Medulla oblongata (tissue), 1 donor: ENCODE data around the gene ZBED4.
A peak's percentile ranks its signal among the peaks of the same experiment; 100 is the strongest.

Experiments
- DNase-seq: peaks from one replicate; pipeline ENCODE4 v3.0.0-alpha.2; 2015; ENCODE audit errors: extremely low spot score

The ZBED4 gene

GRCh38 chr22:49921508-49922278, 68.0 kb downstream of the ZBED4 start:
- DNase-seq = no peak

GRCh38 chr22:49922484-49922883, 68.8 kb downstream of the ZBED4 start:
- DNase-seq = no peak

GRCh38 chr22:49922926-49923325, 69.3 kb downstream of the ZBED4 start:
- no peak for DNase-seq

GRCh38 chr22:49923445-49923844, 69.8 kb downstream of the ZBED4 start:
- no peak for DNase-seq

- no peak for DNase-seq
These were observed 70.6 kb downstream of the ZBED4 start for GRCh38 chr22:49924113-49924833.

- no peak for DNase-seq
These were observed 72.0 kb downstream of the ZBED4 start for GRCh38 chr22:49925525-49926128.

- no peak for DNase-seq
These were observed 73.3 kb downstream of the ZBED4 start for GRCh38 chr22:49926916-49927315.

- no peak for DNase-seq
These were observed 74.0 kb downstream of the ZBED4 start for GRCh38 chr22:49927483-49928184.

GRCh38 chr22:49928185-49928495, 74.5 kb downstream of the ZBED4 start:
- DNase-seq = no peak

- DNase-seq = no peak
These were observed 75.0 kb downstream of the ZBED4 start for GRCh38 chr22:49928555-49929210.

- no peak for DNase-seq
These were observed 75.8 kb downstream of the ZBED4 start for GRCh38 chr22:49929211-49929979.

- no peak for DNase-seq
These were observed 76.4 kb downstream of the ZBED4 start for GRCh38 chr22:49929994-49930575.

GRCh38 chr22:49930596-49931412, 77.2 kb downstream of the ZBED4 start:
- peak; percentile 95 for DNase-seq

- peak; percentile 71 for DNase-seq
These were observed 79.9 kb downstream of the ZBED4 start for GRCh38 chr22:49933236-49934159.

- DNase-seq = peak; percentile 63
These were observed 80.7 kb downstream of the ZBED4 start for GRCh38 chr22:49934160-49934890.

- peak; percentile 50 for DNase-seq
These were observed 81.4 kb downstream of the ZBED4 start for GRCh38 chr22:49934891-49935557.

- DNase-seq = no peak
These were observed 81.9 kb downstream of the ZBED4 start for GRCh38 chr22:49935561-49935960.
